Activated CD4-positive, CD25-positive, alpha-beta regulatory T cell treated with anti-CD3 and anti-CD28 coated beads, Interleukin-2, amount 50 U/mL, for 16 hours (primary cell): ENCODE data around the gene DIP2C.
"Not testable (repeated sequence)": the region's sequence is repeated elsewhere in the genome, so short reads cannot be mapped to it uniquely, and the experiment has no call there.

Source experiments
- DNase-seq: peaks from one replicate; pipeline ENCODE4 v3.0.0-alpha.2; 2020; ENCODE audit warnings: low read depth, low spot score

The DIP2C gene

GRCh38 chr10:329361-330099 is 359.9 kb downstream of the DIP2C start:
- no peak for DNase-seq

DNA sequence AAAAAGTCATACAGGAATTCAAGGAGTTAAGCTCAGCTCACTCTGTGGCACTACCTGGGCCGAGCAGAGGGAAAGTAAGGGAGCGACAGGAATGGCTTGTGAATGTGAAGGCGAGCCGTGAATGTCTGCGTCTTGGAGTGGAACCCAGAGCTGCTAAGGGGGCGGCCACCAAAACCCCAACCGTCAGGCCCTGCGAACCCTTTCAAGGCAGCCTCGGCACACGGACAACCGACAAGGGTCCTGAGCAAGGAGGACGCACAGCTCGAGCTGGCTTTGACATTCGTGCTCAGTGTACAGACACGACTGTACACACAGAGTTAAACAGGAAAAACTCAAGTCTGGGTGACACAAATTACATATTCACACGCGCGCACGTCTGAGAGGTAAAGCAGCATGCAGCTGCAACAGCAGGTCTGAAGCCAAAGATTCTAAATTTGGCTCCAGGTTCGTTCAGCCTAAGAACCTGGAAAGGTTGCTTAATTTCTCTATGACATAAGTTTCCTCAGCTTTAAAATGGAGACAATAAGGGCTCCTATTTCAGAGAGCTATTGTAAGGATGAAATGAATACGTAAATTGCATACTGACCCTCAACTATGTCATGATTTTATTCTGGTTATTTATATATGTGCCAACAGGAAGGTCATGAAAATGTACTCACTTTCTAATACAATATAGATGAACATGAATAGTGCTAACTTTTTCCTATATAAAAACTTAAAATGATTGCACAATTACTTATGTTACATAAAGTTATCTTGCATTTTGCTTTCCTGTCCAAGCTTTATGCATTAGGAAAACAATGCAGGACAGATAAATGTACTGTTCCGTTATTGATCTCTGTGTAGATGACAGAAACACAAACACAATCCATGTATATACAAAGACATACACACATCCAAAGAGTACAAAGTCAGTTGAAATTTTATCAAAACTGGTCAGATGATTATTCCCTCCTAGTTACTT is 361.3 kb downstream of the DIP2C start:
- DNase-seq, result no peak

DNA sequence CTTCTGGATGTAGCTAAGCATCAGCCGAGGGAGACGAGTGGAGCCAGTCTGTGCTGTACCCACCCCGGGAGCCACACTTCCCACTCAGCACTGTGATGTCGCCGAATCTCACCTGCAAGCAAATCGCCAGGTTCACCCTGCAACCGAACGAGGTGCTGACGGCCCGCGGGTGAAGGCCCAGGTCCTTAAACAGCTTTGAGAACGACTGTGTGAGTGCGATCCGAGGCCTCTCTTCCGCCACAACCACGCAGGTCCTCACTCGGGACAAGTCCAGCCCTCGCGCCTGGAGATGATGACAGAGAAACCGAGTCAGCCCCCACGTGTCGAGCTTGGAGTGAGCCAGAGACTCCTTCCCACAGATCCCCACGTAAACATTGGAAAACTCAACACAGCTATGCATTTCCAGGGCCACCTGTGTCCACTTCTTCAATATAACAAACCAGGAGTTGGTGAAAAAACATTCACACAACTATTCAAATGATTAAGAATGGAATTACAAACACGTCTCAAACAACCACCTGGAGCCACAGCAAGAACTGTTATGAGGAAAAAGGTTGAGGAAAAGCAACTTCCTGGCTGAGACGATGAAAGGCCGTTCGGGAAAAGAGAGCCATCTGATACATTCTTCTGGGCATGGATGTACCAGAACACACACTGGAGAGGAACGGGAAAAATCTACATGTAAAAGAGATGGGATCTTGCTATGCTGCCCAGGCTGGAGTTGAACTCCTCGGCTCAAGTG is 362.4 kb downstream of the DIP2C start:
- no peak for DNase-seq

- DNase-seq, result no peak
Observed at GRCh38 chr10:326350-326749, 363.1 kb downstream of the DIP2C start.

GRCh38 chr10:325282-325681 is 364.2 kb downstream of the DIP2C start:
- DNase-seq, result no peak

DNA sequence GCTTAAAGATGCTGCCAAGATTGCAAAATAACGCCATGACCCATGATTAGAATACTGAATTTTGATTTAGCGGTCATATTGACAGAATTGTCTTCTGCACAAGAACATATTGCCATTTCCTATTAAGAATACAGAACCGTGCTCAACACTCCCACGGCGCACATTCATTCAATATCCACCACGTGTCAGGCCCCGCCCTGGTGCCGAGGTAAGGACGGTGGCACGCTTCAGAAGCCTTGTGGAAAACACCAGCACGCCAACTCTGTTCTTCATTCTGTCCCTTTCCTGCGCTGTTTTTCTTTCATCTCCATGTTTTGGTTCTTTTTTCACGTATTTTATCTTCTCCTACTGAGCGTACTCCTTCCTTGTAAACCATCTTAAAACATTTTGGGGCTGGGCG is 364.9 kb downstream of the DIP2C start:
- DNase-seq, result no peak

DNA sequence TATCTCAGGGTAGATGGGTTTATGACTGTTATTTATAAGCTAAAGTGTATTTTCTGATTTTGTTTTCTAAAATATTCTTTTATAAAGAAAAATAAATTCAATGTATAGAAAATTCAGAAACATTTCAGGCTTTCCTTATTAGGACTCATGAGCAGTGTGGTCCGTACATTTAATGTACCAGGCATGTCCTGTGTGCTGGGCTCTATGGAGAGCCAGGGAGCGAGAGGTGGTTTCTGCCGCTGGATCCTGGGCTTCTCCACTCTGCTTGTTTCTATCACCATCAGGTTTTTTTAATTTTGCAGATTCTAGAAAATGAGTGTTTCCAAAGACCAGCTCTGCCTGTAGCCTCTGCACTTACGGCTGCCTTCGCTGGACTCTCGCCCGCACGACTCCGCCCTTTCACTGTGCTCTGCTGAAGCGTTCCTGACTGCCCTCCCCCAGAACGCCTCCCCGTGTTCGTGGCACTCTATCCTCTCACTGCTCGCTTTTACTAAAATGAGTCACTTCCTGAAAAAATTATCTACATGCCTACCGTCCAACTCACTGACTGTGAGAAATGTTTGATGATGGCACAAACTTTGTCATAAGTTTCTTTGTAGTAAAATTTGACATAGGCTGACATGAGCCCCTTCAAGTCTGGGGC is 365.7 kb downstream of the DIP2C start:
- peak; percentile 13 for DNase-seq

GRCh38 chr10:323046-323445 is 366.4 kb downstream of the DIP2C start:
- DNase-seq, result not testable (repeated sequence)

DNA sequence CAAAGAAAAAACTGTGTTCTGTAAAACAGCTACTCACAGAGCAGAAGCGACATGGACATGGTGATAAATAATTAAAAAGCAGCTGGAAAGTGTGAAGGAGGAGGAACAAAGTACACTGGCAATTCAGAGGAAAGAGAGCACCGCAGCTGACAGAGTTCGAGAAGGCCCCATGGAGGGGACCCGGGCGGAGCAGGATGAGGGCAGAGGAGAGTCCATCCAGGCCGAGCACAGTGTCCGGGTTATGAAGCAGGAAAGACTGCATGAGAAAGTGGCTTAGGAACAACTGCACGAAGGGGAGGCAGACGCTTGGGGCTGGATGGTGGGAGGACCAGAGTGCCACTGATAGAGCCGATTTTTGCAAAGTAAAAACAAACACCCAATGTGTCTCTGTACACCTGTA is 368.7 kb downstream of the DIP2C start:
- no peak for DNase-seq

- no peak for DNase-seq
Observed at GRCh38 chr10:317926-318325, 371.5 kb downstream of the DIP2C start.

DNA sequence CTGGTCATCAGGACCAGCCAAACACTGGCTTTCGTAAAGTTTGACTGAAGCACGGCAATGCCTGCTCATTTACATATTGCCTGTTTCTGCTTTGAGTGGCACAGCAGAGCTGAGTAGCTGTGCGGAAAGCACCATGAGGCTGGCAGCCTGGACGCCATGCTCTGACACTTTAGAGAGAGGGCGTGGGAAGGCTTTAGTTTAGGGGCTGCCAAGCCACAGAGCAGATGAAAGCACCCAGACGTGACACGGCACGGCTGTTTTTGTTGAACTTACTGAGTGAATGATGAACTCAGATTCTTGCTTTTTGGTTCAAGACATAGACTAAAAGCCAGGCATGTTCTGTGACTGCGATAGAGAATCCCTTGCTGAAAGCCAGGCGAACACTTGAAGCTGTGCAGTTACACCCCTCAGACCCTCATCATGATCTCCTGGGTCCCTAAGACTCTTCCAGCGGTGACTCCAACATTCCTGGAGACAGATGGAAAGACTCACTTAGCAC is 372.1 kb downstream of the DIP2C start:
- no peak for DNase-seq

DNA sequence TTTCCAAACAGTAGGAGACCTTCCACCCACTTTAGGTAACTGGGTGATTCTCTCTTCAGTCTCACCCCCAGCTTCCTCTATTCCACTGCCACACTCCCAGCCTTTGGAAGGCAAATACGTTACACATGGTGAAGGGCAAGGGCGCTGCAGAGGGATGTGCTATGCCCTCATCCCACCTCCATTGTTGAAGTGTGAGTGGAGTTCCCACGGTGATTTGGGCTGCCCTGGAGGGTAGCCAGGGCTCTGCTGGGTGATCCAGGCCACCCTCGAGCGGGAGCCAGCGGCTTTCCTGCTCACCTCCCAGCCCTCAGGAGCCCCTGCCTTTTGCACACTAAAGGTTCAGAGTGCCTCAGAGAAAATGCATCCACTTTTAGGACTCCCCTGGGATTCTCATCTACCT is 373.1 kb downstream of the DIP2C start:
- DNase-seq, result no peak

- no peak for DNase-seq
Observed at GRCh38 chr10:314871-315270, 374.6 kb downstream of the DIP2C start.

DNA sequence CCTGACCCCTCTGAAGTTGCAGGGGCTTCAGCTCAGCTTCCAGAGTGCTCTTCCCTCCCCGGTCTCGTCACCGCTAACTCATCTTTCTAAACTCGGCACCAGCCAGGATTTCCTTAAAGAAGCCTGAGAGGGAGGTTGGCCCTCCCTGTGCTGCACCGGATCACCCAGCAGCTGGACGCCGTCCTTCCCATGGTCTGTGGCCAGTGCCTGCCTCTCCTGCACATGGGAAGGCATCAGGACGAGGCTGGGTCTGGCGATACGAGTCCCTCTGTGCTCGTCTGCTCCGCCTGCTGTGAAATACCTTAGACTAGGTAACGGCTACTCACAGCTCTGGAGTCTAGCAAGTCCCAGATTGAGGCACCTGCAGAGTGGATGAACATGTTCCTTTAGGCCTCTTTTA is 375.1 kb downstream of the DIP2C start:
- no peak for DNase-seq

DNA sequence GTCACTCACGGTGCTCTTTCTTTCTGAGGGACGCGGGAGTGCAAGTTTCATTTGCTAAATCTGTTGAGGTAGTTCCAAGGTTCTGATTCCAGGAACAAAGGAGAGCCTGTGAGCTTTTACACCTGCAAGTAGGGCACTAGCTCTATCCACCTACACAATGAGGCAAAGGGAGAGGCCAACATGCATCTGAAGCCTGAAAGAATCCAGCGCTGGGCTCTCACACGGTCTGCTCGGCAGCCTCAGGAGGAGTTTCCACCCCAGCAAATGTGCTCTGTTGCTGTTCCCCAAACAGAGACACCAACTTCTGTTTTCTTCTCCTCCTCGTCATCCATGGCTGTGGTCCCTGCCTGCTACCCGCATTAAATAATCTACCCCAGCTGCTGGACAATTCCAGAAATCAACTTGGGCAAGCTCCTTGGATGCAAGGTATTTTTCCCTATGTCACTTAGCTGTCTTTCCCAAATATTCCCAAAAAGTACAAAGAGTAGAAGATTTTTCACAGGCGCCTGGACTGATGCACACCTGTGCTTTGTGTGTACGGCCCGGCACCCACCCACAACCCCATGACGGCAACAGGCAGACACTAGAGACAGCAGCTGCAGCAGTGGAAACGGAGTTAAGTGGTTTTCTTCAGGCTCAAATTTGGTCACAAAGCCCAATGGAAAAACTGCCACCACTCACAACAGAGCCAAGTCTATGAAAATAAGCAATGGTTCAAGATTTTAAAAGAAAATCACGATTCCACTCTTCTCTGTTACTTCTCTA is 377.4 kb downstream of the DIP2C start:
- no peak for DNase-seq

DNA sequence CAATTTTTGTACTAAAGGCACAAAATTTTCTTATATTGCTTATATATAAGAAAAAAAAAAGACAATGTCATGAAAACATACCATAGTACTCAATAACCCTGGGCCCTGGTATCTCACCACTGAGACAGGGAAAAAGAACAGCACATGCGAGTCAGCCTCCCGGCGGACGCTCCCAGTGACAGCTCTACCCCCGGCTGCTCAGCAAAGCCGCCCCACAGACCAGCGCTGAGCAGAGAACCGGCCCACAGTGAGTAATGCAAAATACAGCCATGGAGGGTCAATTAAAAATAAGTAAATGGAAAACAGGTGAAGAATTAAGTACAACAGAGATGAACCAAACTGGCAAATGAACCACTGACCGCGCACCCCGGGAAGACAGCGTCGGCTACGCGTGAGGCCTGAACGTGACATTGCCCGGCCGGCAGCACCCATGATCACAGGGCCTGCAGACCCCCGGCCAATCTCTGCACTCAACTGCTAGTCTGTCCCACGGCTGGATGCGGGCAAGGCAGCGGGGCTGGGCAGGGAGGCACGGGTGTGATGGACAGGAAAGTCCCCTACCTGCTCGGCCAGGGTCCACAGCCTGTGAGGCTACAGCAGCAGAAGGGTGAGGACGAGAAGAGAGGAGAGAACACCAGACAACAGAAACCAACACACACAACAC is 378.4 kb downstream of the DIP2C start:
- DNase-seq, result no peak

- no peak for DNase-seq
Observed at GRCh38 chr10:310371-310770, 379.1 kb downstream of the DIP2C start.

DNA sequence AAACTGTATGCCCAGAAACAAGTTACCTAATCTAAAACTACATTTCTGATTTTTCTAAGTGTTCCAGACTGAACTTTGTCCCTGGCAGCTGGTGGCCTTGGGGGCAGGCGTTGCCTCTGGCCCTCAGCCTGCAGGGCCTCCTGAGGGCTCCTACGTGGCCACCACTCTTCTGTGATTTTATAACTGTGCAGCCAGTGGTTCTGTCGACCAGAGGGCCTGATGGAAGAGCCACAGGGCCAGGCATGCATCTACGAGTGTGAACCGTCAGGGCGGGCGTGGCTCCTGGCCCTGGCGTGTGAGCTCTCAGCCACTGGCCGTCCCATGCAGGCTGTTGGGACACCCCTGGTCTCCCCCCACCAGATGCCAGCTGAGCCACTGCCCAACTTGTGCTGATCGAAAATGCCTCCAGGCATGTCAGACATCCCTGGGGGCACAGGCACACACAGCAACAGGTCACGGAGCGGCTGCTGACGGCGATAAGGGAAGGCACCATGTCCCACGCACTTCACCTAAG is 380.8 kb downstream of the DIP2C start:
- DNase-seq, result no peak

- no peak for DNase-seq
Observed at GRCh38 chr10:308101-308500, 381.4 kb downstream of the DIP2C start.

- DNase-seq, result no peak
Observed at GRCh38 chr10:307659-308058, 381.8 kb downstream of the DIP2C start.
